K562 treated with DMSO at 1 percent for 12 hours (cell line): Measurements from ENCODE around the gene KRT78. TPM values are rescaled to one million over a fixed set of nuclear protein-coding genes. Genes with fewer than 3 reads are reported as not detected.

Experiments
- total RNA-seq: library from RNA; unstranded; fragments of 300-600 nt; gene quantifications from 2 replicates; pipeline ENCODE4 v1.2.3, GENCODE V29; 2022; ENCODE audit not compliant: insufficient read depth

The KRT78 gene
- total RNA-seq = not detected in 2 replicates

GRCh38 chr12:52848661-52849255, at the start of gene KRT78:
TSS of gene KRT78 (minus strand) at chr12:52848994. CDS start at chr12:52848930, 64 bp downstream.

GRCh38 chr12:52833922-52834726, 14.7 kb downstream of the KRT78 start, which contains the start of gene KRT79:
TSS of gene KRT79 (minus strand) at chr12:52834311. CDS start at chr12:52834260, 51 bp downstream.

GRCh38 chr12:52813885-52814709, 34.7 kb downstream of the KRT78 start, which contains the start of gene KRT4:
TSS of gene KRT4 (minus strand) at chr12:52814116. CDS start at chr12:52814058, 58 bp downstream.

GRCh38 chr12:52795694-52796428, 52.9 kb downstream of the KRT78 start, which contains the start of gene KRT3:
TSS of gene KRT3 (minus strand) at chr12:52796117. CDS start at chr12:52796042, 75 bp downstream.

Other genes with a start within 250 kb of the KRT78 start
- gene KRT72, start 247.5 kb downstream of the KRT78 start, total RNA-seq = not detected in 2 replicates
- gene KRT73, start 230.4 kb downstream of the KRT78 start, total RNA-seq = not detected in 2 replicates
- 0.26 TPM in 1 of 2 replicates, not detected in the other for gene KRT2, start 196.8 kb downstream of the KRT78 start, total RNA-seq
- gene KRT1, start 168.6 kb downstream of the KRT78 start, total RNA-seq = not detected in 2 replicates
- not detected in 2 replicates for gene KRT77, start 145.5 kb downstream of the KRT78 start, total RNA-seq
- not detected in 2 replicates for gene KRT76, start 71.6 kb downstream of the KRT78 start, total RNA-seq
- not detected in 2 replicates for gene KRT3, start 52.9 kb downstream of the KRT78 start, total RNA-seq
- not detected in 2 replicates for gene KRT4, start 34.9 kb downstream of the KRT78 start, total RNA-seq
- not detected in 2 replicates for gene KRT79, start 14.7 kb downstream of the KRT78 start, total RNA-seq
- 398 and 473 TPM in 2 replicates for gene KRT8, start 56.1 kb upstream of the KRT78 start, total RNA-seq
- gene KRT18, start 100.1 kb upstream of the KRT78 start, total RNA-seq = 337 and 355 TPM in 2 replicates
- 167 and 294 TPM in 2 replicates for gene EIF4B, start 157.5 kb upstream of the KRT78 start, total RNA-seq
- gene TNS2, start 201.1 kb upstream of the KRT78 start, total RNA-seq = 0.63 and 4.9 TPM in 2 replicates
- gene SPRYD3, start 230.4 kb upstream of the KRT78 start, total RNA-seq = 19.2 and 25.3 TPM in 2 replicates
- gene IGFBP6, start 248.7 kb upstream of the KRT78 start, total RNA-seq = 1.1 TPM in 1 of 2 replicates, not detected in the other